H1 (cell line): Measurements from ENCODE around the gene TAOK1. TPM values are rescaled to one million over a fixed set of nuclear protein-coding genes. Genes with fewer than 3 reads are reported as not detected.

Experiments
- CTCF ChIA-PET: fragments of 300-600 bp; sonication (Branson Sonifier 250); formaldehyde crosslinking; loops from one replicate; lab custom pipeline; 2021; ENCODE audit not compliant: partially characterized antibody; lab: Charles Lee
- POLR2A ChIA-PET: fragments of 300-600 bp; sonication (Branson Sonifier 250); formaldehyde crosslinking; loops from one replicate; lab custom pipeline; 2021; ENCODE audit warnings: inconsistent platforms; ENCODE audit not compliant: partially characterized antibody; lab: Charles Lee
- DNase-seq, 2 experiments: peaks; one replicate each; pipeline versions ENCODE4 v3.0.0 to v3.0.0-alpha.2; 2010 to 2022; ENCODE audit warnings: low spot score in 2 of 2, low read depth in 1 of 2, mixed read lengths in 1 of 2
- FAIRE-seq: peaks from 2 replicates; lab custom pipeline; 2011; peaks lifted over from hg19 to GRCh38; lab: Jason Lieb, UNC
- H2AFZ ChIP-seq: 2 replicates; pipeline ENCODE4 v1.8.1; 2012; ENCODE audit warnings: low read length, inconsistent platforms
- H2AK5ac ChIP-seq: 2 replicates; pipeline ENCODE4 v1.6.1; 2013; ENCODE audit warnings: low read depth, low read length
- H2BK120ac ChIP-seq: replicated peaks from 2 replicates; pipeline ENCODE3; 2013; ENCODE audit warnings: low read depth, low read length, inconsistent platforms
- H2BK12ac ChIP-seq: 2 replicates; pipeline ENCODE4 v1.6.1; 2013; ENCODE audit warnings: low read depth, low read length
- H2BK15ac ChIP-seq: 2 replicates; pipeline ENCODE4 v1.6.1; 2013; ENCODE audit warnings: low read length
- H2BK20ac ChIP-seq: 2 replicates; pipeline ENCODE4 v1.6.1; 2013; ENCODE audit warnings: low read length
- H2BK5ac ChIP-seq: 2 replicates; pipeline ENCODE4 v1.6.1; 2013; ENCODE audit warnings: low read depth, low read length
- H3K14ac ChIP-seq: 2 replicates; pipeline ENCODE4 v1.6.1; 2013; ENCODE audit warnings: inconsistent platforms; ENCODE audit not compliant: insufficient read length
- H3K18ac ChIP-seq: 2 replicates; pipeline ENCODE4 v1.6.1; 2013; ENCODE audit warnings: low read length; ENCODE audit errors: extremely low read depth
- H3K23ac ChIP-seq: 2 replicates; pipeline ENCODE4 v1.6.1; 2013; ENCODE audit warnings: inconsistent platforms; ENCODE audit not compliant: insufficient read length
- H3K23me2 ChIP-seq: 2 replicates; pipeline ENCODE4 v1.6.1; 2013; ENCODE audit warnings: low read depth, low read length
- H3K27ac ChIP-seq: 2 replicates; pipeline ENCODE4 v1.6.1; 2011; ENCODE audit warnings: low read depth, low read length, inconsistent platforms
- H3K27me3 ChIP-seq, 4 experiments: replicated peaks in 1 of 4; 1 replicate in 1 of 4; 2 replicates in 3 of 4; pipeline versions ENCODE4 v1.6.1 to v1.8.1; 2011 to 2013; ENCODE audit warnings: low read length in 3 of 4, mild to moderate bottlenecking in 3 of 4, inconsistent platforms in 2 of 4, mixed read lengths in 2 of 4, moderate library complexity in 1 of 4; ENCODE audit not compliant: control insufficient read depth in 3 of 4, insufficient read depth in 3 of 4; ENCODE audit errors: extremely low read depth in 1 of 4
- H3K36me3 ChIP-seq, 4 experiments: 2 replicates each; pipeline versions ENCODE4 v1.6.1 to v1.8.1; 2011 to 2013; ENCODE audit warnings: mild to moderate bottlenecking in 4 of 4, low read length in 3 of 4, moderate library complexity in 2 of 4, control low read depth in 1 of 4, inconsistent platforms in 1 of 4; ENCODE audit not compliant: insufficient read depth in 4 of 4, control insufficient read depth in 2 of 4
- H3K4ac ChIP-seq: replicated peaks from 2 replicates; pipeline ENCODE3; 2013; ENCODE audit warnings: low read length, low read depth, mixed read lengths, inconsistent platforms; ENCODE audit not compliant: insufficient read length
- H3K4me1 ChIP-seq, 4 experiments: replicated peaks in 1 of 4; 1 replicate in 1 of 4; 2 replicates in 3 of 4; pipeline versions ENCODE4 v1.6.1 to v1.8.1; 2011 to 2013; ENCODE audit warnings: low read length in 3 of 4, inconsistent platforms in 2 of 4, mixed read lengths in 1 of 4; ENCODE audit not compliant: insufficient read depth in 4 of 4, control insufficient read depth in 3 of 4
- H3K4me2 ChIP-seq, 2 experiments: 2 replicates each; pipeline versions ENCODE4 v1.6.1 to v1.8.1; 2011 to 2013; ENCODE audit warnings: low read depth in 2 of 2, low read length in 2 of 2, control low read depth in 1 of 2, inconsistent platforms in 1 of 2, mild to moderate bottlenecking in 1 of 2; ENCODE audit not compliant: insufficient read depth in 1 of 2
- H3K4me3 ChIP-seq, 4 experiments: fragments of 200-600, 300-600 bp in 1 of 4; sonication (generic), shearing (Covaris generic), sonication (Bioruptor Twin) in 1 of 4; 2 replicates each; pipeline versions ENCODE4 v1.5.1 to v1.8.1; 2011 to 2016; ENCODE audit warnings: low read length in 4 of 4, low read depth in 3 of 4, control low read depth in 2 of 4, inconsistent platforms in 2 of 4, mild to moderate bottlenecking in 2 of 4, mixed read lengths in 1 of 4, moderate library complexity in 1 of 4; ENCODE audit not compliant: insufficient read depth in 2 of 4; ENCODE audit errors: extremely low read depth in 1 of 4
- H3K56ac ChIP-seq: replicated peaks from 2 replicates; pipeline ENCODE3; 2013; ENCODE audit warnings: low read depth, mild to moderate bottlenecking, mixed read lengths, low read length, inconsistent platforms; ENCODE audit not compliant: insufficient read length
- H3K79me1 ChIP-seq: 2 replicates; pipeline ENCODE4 v1.6.1; 2013; ENCODE audit warnings: low read depth, low read length, control low read depth
- H3K79me2 ChIP-seq, 2 experiments: 2 replicates each; pipeline versions ENCODE4 v1.6.1 to v1.8.1; 2012 to 2013; ENCODE audit warnings: low read length in 2 of 2, mild to moderate bottlenecking in 2 of 2, inconsistent platforms in 1 of 2; ENCODE audit not compliant: insufficient read depth in 2 of 2, control insufficient read depth in 1 of 2
- H3K9ac ChIP-seq, 4 experiments: replicated peaks in 1 of 4; 1 replicate in 1 of 4; 2 replicates in 3 of 4; pipeline versions ENCODE4 v1.6.1 to v1.8.1; 2011 to 2013; ENCODE audit warnings: low read depth in 3 of 4, low read length in 3 of 4, control low read depth in 2 of 4, mild to moderate bottlenecking in 2 of 4, moderate library complexity in 2 of 4, inconsistent platforms in 1 of 4; ENCODE audit errors: extremely low read depth in 1 of 4
- H3K9me3 ChIP-seq, 2 experiments: 2 replicates each; pipeline versions ENCODE4 v1.6.1 to v1.8.1; 2012 to 2013; ENCODE audit warnings: mild to moderate bottlenecking in 2 of 2, moderate library complexity in 2 of 2, control low read depth in 1 of 2, inconsistent platforms in 1 of 2, low read depth in 1 of 2, low read length in 1 of 2, mixed read lengths in 1 of 2; ENCODE audit not compliant: insufficient read depth in 2 of 2
- H4K20me1 ChIP-seq, 2 experiments: replicated peaks in 1 of 2; 2 replicates each; pipeline versions ENCODE3 to v1.8.1; 2011 to 2013; ENCODE audit warnings: inconsistent platforms in 2 of 2, low read length in 2 of 2, mild to moderate bottlenecking in 1 of 2; ENCODE audit not compliant: insufficient read depth in 2 of 2, control insufficient read depth in 1 of 2
- H4K5ac ChIP-seq: 2 replicates; pipeline ENCODE4 v1.6.1; 2013; ENCODE audit warnings: low read length, low read depth, mixed read lengths, inconsistent platforms; ENCODE audit not compliant: insufficient read length
- H4K8ac ChIP-seq: 2 replicates; pipeline ENCODE4 v1.8.0; 2013; ENCODE audit warnings: mild to moderate bottlenecking, moderate library complexity, low read length, inconsistent platforms; ENCODE audit not compliant: insufficient read depth; ENCODE audit errors: extremely low read depth
- H4K91ac ChIP-seq: replicated peaks from 2 replicates; pipeline ENCODE3; 2013; ENCODE audit warnings: low read length, mixed read lengths, inconsistent platforms; ENCODE audit not compliant: insufficient read length
- HDAC2 ChIP-seq, 2 experiments: fragments of 300-600 bp in 1 of 2; sonication (generic) in 1 of 2; IDR thresholded peaks; 2 replicates each; pipeline ENCODE4 v1.6.1; 2011 to 2012; ENCODE audit warnings: low read depth in 2 of 2, low read length in 2 of 2, mild to moderate bottlenecking in 2 of 2, moderate library complexity in 2 of 2, borderline replicate concordance in 1 of 2, inconsistent platforms in 1 of 2
- MAX ChIP-seq: IDR thresholded peaks from 2 replicates; pipeline ENCODE4 v1.6.1; 2012; ENCODE audit warnings: inconsistent platforms
- POLR2A ChIP-seq, 2 experiments: IDR thresholded peaks; 1 replicate in 1 of 2; 2 replicates in 1 of 2; pipeline ENCODE4 v1.6.1; 2011; ENCODE audit warnings: low read depth in 2 of 2, low read length in 2 of 2, mild to moderate bottlenecking in 2 of 2; ENCODE audit errors: control extremely low read depth in 1 of 2
- RNF2 ChIP-seq: fragments of 200-900, 300-1000 bp; sonication (generic); IDR thresholded peaks from 2 replicates; pipeline ENCODE4 v1.7.1; 2016; ENCODE audit warnings: borderline replicate concordance, low read depth, mild to moderate bottlenecking, antibody characterized with exemption, low read length; ENCODE audit not compliant: poor library complexity, severe bottlenecking; ENCODE audit errors: missing control alignments
- WGBS, 2 experiments: shearing (Covaris generic) in 1 of 2; methylation state at CpG; one replicate each; pipeline versions ENCODE4 v1.1.6 to v1.1.7; 2013 to 2015; ENCODE audit warnings: low lambda C conversion rate in 2 of 2, mixed read lengths in 2 of 2, inconsistent platforms in 1 of 2, low coverage in 1 of 2, missing lambda C conversion rate in 1 of 2; ENCODE audit not compliant: insufficient replicate concordance in 2 of 2, insufficient coverage in 1 of 2, insufficient read length in 1 of 2; ENCODE audit errors: extremely low coverage in 1 of 2, missing lambda C conversion rate in 1 of 2; 5-methylcytosine and 5-hydroxymethylcytosine counted together
- polyA plus RNA-seq, 7 experiments: library from polyadenylated mRNA; depleted of rRNA in 3 of 7; stranded (reverse) in 5 of 7; unstranded in 2 of 7; fragments of >200 nt in 5 of 7; fragments of 200-250 nt in 2 of 7; gene quantifications; 1 replicate in 5 of 7; 2 replicates in 1 of 7; 4 replicates in 1 of 7; pipeline versions ENCODE4 v1.2.1 to v1.2.3, GENCODE V29; 2011 to 2013; ENCODE audit warnings: missing spikeins in 2 of 7, mixed read lengths in 2 of 7
- total RNA-seq: library from RNA; stranded (reverse); fragmentation: NEBNext Ultra II Directional; extraction: Animal tissue kit (Norgen Biotek cat#: 25700); gene quantifications from 2 replicates; pipeline ENCODE4 v1.2.1, GENCODE V29; 2021

TAOK1 gene
- total and polyA plus RNA-seq, 2 of the 8 experiments (the other 6 are each of a cell fraction or from before 2014, with no cell fraction given): 12.2 to 90.6 TPM

GRCh38 chr17:29383686-29384085 is 6.5 kb upstream of the TAOK1 start:
- no peak overlapping the region for H3K14ac ChIP-seq
- H3K9ac ChIP-seq: no peak overlapping the region
- H3K36me3 ChIP-seq: no peaks in the 10 kb centered on the region
- no peak overlapping the region for H3K27ac ChIP-seq
- WGBS, 2 experiments: 84% methylated on average over 1 of the region's 1 CpG; no CpG with 5 or more reads in 1 of the 2 experiments
- H4K5ac ChIP-seq: no peak overlapping the region
- CTCF ChIA-PET: interaction anchor here (1.0 to 7.4 kb wide), 5 partner anchors 12 to 259 kb away, joined by 3 to 79 read pairs (median 4); no protein-coding TSS in a partner anchor
- H2BK120ac ChIP-seq: no peak overlapping the region
- H3K18ac ChIP-seq: no peak overlapping the region
- no peak overlapping the region for H3K23ac ChIP-seq
- no peaks in the 10 kb centered on the region for H4K20me1 ChIP-seq
- H3K79me1 ChIP-seq: no peaks in the 10 kb centered on the region
- H2BK5ac ChIP-seq: no peak overlapping the region
- H3K4me1 ChIP-seq: no peaks in the 10 kb centered on the region; a peak in 1 of 7 replicates
- no peak overlapping the region for H3K56ac ChIP-seq
- H2AFZ ChIP-seq: no peak overlapping the region
- no peaks in the 10 kb centered on the region for H3K27me3 ChIP-seq
- no peak overlapping the region for H4K91ac ChIP-seq
- no peaks in the 10 kb centered on the region for H3K9me3 ChIP-seq
- no peak overlapping the region for H4K8ac ChIP-seq
- FAIRE-seq (no peak), DNase-seq (no peak)
- no peaks in the 10 kb centered on the region for H3K79me2 ChIP-seq
- no peaks in the 10 kb centered on the region for H3K23me2 ChIP-seq
- no peak overlapping the region for H2BK12ac ChIP-seq
- POLR2A ChIA-PET: interaction anchor here (0.7 kb wide), 1 partner anchor 191 kb away, joined by 3 read pairs; no protein-coding TSS in a partner anchor
- no peak overlapping the region for H3K4me2 ChIP-seq
- no peak overlapping the region for H2BK15ac ChIP-seq
- H2BK20ac ChIP-seq: no peak overlapping the region
- no peak overlapping the region for H2AK5ac ChIP-seq
- H3K4ac ChIP-seq: no peak overlapping the region
- no peak for TF ChIP-seq RNF2
- no peak for TF ChIP-seq POLR2A (IDR thresholded peaks at IDR 0.05; ENCODE audit: control extremely low read depth in 1 of 2, low read depth in 2 of 2, low read length in 2 of 2)
- TF ChIP-seq HDAC2 (IDR thresholded peaks at IDR 0.05; ENCODE audit: borderline replicate concordance in 1 of 2, low read depth in 2 of 2, low read length in 2 of 2): no peak
- no peak for TF ChIP-seq MAX
- H3K4me3 ChIP-seq: no peak overlapping the region
